HG03520 (cell line): ENCODE measurements around the gene KIAA0408.
"Not testable (repeated sequence)": the region's sequence is repeated elsewhere in the genome, so short reads cannot be mapped to it uniquely, and the experiment has no call there.

Experiments
- ATAC-seq: cut with Tn5 transposase; IDR thresholded peaks from one replicate; pipeline ENCODE4 v1.9.1; 2021; ENCODE audit warnings: mild to moderate bottlenecking, moderate library complexity; ENCODE audit not compliant: unreplicated experiment

The KIAA0408 gene

GRCh38 chr6:127420556-127420955, 38.6 kb downstream of the KIAA0408 start:
- peak; percentile 100 for ATAC-seq

DNA sequence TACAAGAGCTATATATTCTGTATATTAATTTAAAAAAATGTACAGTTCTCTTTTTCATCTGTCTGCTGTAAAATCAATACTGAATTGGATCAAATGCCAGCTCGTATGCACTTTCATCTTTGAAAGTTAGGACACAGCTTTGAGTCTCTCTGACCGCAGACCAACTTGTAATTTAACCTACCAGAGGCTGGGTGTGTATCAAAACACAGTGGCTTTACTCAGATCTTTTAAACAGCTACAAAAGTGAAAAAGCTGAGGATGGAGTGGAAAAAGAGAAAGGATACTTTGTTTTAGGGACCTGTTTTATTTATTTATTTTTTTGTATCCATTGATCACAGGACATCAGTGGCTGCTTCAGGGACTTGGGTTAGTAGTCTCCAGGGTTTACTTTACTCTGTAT, 44.1 kb downstream of the KIAA0408 start:
- no peak for ATAC-seq

DNA sequence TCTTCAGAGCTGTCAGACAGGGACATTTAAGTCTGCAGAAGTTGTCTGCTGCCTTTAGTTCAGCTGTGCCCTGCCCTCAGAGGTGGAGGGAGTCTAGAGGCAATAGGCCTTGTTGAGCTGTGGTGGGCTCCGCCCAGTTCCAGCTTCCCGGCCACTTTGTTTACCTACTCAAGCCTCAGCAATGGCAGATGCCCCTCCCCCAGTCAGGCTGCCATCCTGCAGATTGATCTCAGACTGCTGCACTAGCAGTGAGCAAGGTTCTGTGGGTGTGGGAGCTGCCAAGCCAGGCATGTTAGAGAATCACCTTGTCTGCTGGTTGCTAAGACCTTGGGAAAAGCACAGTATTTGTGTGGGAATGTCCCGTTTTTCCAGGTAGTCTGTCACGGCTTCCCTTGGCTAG, 46.1 kb downstream of the KIAA0408 start:
- ATAC-seq, result not testable (repeated sequence)

DNA sequence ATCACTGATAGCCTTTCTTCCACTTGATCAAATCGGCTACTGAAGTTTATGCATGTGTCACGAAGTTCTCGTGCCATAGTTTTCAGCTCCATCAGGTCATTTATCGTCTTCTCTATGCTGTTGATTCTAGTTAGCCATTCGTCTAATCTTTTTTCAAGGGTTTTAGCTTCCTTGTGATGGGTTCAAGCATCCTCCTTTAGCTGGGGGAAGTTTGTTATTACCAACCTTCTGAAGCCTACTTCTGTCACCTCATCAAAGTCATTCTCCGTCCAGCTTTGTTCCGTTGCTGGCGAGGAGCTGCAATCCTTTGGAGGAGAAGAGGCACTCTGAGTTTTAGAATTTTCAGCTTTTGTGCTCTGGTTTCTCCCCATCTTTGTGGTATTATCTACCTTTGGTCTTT, 47.2 kb downstream of the KIAA0408 start:
- not testable (repeated sequence) for ATAC-seq
